Colonic mucosa (tissue), 4 donors: Measurements from ENCODE around the gene BORCS5. TPM values are rescaled to one million over a fixed set of nuclear protein-coding genes. Genes with fewer than 3 reads are reported as not detected.
A peak's percentile ranks its signal among the peaks of the same experiment; 100 is the strongest.
"Not testable (repeated sequence)": the region's sequence is repeated elsewhere in the genome, so short reads cannot be mapped to it uniquely, and the experiment has no call there.

Experiments
- DNase-seq: peaks from one replicate; pipeline ENCODE4 v3.0.0-alpha.2; 2020
- H3K27ac ChIP-seq: fragments of 200-600 bp; one replicate; pipeline ENCODE4 v1.8.0; 2021
- H3K27me3 ChIP-seq: fragments of 200-600 bp; one replicate; pipeline ENCODE4 v1.8.0; 2021
- H3K36me3 ChIP-seq: fragments of 200-600 bp; one replicate; pipeline ENCODE4 v1.8.0; 2021
- H3K4me1 ChIP-seq: fragments of 200-600 bp; one replicate; pipeline ENCODE4 v1.8.0; 2021; ENCODE audit warnings: mild to moderate bottlenecking
- H3K4me3 ChIP-seq: fragments of 200-600 bp; one replicate; pipeline ENCODE4 v1.8.0; 2021
- H3K9ac ChIP-seq, 2 donors: one replicate each; pipeline ENCODE4 v1.7.0; 2013; ENCODE audit warnings: control low read depth in 2 of 2, low read depth in 2 of 2, low read length in 2 of 2
- H3K9me3 ChIP-seq: fragments of 200-600 bp; one replicate; pipeline ENCODE4 v1.8.0; 2021
- CTCF ChIP-seq: fragments of 200-600 bp; IDR thresholded peaks from one replicate; pipeline ENCODE4 v1.8.0; 2022; ENCODE audit warnings: antibody characterized with exemption, mild to moderate bottlenecking
- intact Hi-C: fragments of 100-400 bp; cut with DNase I; formaldehyde crosslinking; loops from one replicate; pipeline ENCODE4 v1.14.1; 2022
- total RNA-seq, 2 donors: library from RNA; stranded (reverse); fragmentation: NEBNext Ultra II Directional in 1 of 2; extraction: Animal tissue kit (Norgen Biotek cat#: 25700) in 1 of 2; gene quantifications; one replicate each; pipeline ENCODE4 v1.2.1, GENCODE V29; 2021
- donor health status: healthy.
- donor health status: DM: no; HTN: no; CAD: no.
- donor health status: DM: no; HTN: no; CAD: no.

BORCS5 gene
- total RNA-seq, 2 donors from 2014 or later = 10.7 to 12.4 TPM

GRCh38 chr12:12467688-12468261 lies 110.9 kb downstream of the BORCS5 start:
- TF ChIP-seq CTCF = no peak
- Histone ChIP-seq H3K36me3 (no peaks in the 10 kb centered on the region), H3K27me3 (no peaks in the 10 kb centered on the region), H3K9me3 (no peaks in the 10 kb centered on the region), H3K4me1 (no peaks in the 10 kb centered on the region), H3K9ac (peak overlapping the region in 1 of 2 donors; percentile 18), H3K4me3 (no peak overlapping the region), H3K27ac (no peak overlapping the region)
- no peak for DNase-seq
- intact Hi-C loops = no loop called here

- intact Hi-C loops = no loop called here
- Histone ChIP-seq H3K27me3 (no peaks in the 10 kb centered on the region), H3K9me3 (no peaks in the 10 kb centered on the region), H3K27ac (no peak overlapping the region), H3K9ac (no peak overlapping the region), H3K4me1 (no peaks in the 10 kb centered on the region), H3K36me3 (no peaks in the 10 kb centered on the region), H3K4me3 (no peak overlapping the region)
- TF ChIP-seq CTCF = no peak
- no peak for DNase-seq
Observed at GRCh38 chr12:12468575-12468974, 111.7 kb downstream of the BORCS5 start.

DNA sequence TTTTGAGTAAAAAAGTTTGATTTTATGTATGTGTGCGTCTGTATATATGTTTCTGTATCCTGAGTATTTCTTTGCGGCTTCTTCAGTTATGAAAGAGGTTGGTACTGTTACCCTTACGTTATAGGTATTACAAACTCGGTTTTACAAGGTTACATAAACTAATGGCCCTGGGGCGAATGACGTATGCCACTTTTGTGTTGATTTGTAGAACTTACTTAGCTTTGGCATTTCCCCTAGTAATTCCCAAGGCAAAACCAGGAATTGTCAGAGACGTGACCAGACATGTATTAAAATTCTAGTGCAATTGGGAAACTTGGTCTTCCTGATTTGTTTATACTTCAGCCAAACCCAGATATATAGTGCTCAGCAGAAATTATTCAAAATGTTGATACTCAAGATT lies 112.5 kb downstream of the BORCS5 start:
- Histone ChIP-seq H3K9ac (no peak overlapping the region), H3K27me3 (no peaks in the 10 kb centered on the region), H3K9me3 (no peaks in the 10 kb centered on the region), H3K4me1 (no peaks in the 10 kb centered on the region), H3K36me3 (no peaks in the 10 kb centered on the region), H3K27ac (no peak overlapping the region), H3K4me3 (no peak overlapping the region)
- TF ChIP-seq CTCF = no peak
- intact Hi-C loops = no loop called here
- no peak for DNase-seq

GRCh38 chr12:12470751-12471306 lies 114.0 kb downstream of the BORCS5 start:
- DNase-seq = no peak
- intact Hi-C loops = no loop called here
- no peak for TF ChIP-seq CTCF
- Histone ChIP-seq H3K9ac (no peak overlapping the region), H3K4me3 (no peak overlapping the region), H3K36me3 (no peaks in the 10 kb centered on the region), H3K4me1 (no peaks in the 10 kb centered on the region), H3K9me3 (no peaks in the 10 kb centered on the region), H3K27me3 (no peaks in the 10 kb centered on the region), H3K27ac (no peak overlapping the region)

DNA sequence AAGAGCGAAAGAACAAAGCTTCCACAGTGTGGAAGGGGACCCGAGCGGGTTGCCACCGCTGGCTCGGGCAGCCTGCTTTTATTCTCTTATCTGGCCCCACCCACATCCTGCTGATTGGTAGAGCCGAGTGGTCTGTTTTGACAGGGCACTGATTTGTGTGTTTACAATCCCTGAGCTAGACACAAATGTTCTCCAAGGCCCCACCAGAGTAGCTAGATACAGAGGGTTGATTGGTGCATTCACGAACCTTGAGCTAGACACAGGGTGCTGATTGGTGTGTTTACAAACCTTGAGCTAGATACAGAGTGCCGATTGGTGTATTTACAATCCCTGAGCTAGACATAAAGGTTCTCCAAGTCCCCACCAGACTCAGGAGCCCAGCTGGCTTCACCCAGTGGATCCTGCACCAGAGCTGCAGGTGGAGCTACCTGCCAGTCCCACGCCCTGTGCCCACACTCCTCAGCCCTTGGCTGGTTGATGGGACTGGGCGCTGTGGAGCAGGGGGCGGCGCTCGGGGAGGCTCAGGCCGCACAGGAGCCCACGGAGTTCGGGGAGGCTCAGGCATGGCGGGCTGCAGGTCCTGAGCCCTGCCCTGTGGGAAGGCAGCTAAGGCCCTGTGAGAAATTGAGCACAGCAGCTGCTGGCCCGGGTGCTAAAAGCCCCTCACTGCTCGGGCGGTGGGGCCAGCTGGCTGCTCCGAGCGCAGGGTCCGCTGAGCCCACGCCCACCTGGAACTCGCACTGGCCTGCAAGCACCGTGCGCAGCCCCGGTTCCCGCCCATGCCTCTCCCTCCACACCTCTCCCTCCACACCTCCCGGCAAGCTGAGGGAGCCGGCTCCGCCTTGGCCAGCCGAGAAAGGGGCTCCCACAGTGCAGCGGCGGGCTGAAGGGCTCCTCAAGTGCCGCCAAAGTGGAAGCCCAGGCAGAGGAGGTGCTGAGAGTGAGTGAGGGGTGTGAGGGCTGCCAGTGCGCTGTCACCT lies 115.4 kb downstream of the BORCS5 start:
- H3K27ac ChIP-seq, H3K9me3 ChIP-seq, H3K9ac ChIP-seq, intact Hi-C loops, H3K4me3 ChIP-seq, H3K4me1 ChIP-seq, H3K36me3 ChIP-seq, H3K27me3 ChIP-seq, DNase-seq: not testable (repeated sequence)

- intact Hi-C loops = no loop called here
- Histone ChIP-seq H3K4me3 (no peak overlapping the region), H3K9ac (no peak overlapping the region), H3K4me1 (no peaks in the 10 kb centered on the region), H3K27ac (no peak overlapping the region), H3K36me3 (peaks cover 6% of the 10 kb centered on the region), H3K27me3 (no peaks in the 10 kb centered on the region), H3K9me3 (no peaks in the 10 kb centered on the region)
- no peak for TF ChIP-seq CTCF
- no peak for DNase-seq
Observed at GRCh38 chr12:12473223-12473622, 116.3 kb downstream of the BORCS5 start.
